Stromal cell of bone marrow (primary cell): ENCODE measurements around the gene MFAP4.
"Not testable (repeated sequence)": the region's sequence is repeated elsewhere in the genome, so short reads cannot be mapped to it uniquely, and the experiment has no call there.

ENCODE experiments used
- DNase-seq: peaks from one replicate; pipeline ENCODE4 v3.0.0-alpha.2; 2012; ENCODE audit warnings: low read depth

MFAP4 gene

DNA sequence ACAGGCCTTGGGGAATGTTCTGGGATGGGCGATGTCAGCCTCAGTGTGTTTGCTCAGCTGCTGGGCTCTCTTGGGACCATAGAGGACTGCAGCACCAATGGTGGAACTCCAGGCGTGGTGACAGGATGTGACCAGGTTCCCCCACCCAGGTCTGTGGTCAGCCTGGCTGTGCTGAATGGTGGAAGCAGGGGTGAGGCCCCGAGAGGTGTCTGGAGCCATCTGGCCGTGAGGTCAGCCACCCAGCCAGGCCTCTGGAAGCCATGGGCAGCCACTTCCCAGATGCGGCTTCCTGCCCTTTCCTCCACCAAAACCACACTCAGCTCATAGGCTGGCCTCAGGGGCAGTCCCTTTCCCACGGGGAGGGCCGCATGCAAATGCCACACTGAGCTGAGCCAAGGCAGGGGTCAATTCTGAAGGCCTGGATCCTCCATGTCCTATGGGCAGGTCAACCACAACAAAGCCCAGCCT is 16.5 kb downstream of the MFAP4 start:
- DNase-seq = no peak

DNA sequence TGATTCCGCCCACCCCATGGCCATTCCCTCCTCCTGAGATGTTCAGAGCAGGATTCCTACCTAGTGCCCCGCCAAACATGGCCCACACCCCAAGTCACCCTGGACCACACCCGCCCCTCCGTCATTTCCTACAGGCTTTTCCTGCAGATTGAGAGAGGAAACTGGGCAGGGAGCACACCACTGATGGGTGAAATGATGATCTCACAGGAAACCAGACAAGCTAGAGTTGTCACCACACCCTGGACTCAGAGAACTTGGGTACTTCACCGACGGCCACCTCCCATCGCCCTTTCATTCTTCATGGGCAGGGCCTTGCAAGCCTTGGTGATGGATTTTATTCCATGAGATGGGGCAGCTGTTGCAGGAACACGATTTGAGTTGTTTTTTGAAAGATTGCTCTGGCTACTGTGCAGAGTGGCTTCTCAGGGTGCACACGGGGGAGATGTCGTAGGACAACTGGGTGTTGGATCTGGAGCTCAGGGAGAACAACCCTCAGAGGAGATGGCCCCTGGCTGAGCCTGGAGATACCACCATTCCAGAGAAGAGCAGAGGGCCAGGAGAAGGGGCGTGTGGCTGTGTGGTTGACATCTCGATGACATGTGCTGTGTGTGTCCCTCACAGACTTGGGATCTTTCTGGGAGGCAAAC is 17.0 kb downstream of the MFAP4 start:
- DNase-seq = no peak

DNA sequence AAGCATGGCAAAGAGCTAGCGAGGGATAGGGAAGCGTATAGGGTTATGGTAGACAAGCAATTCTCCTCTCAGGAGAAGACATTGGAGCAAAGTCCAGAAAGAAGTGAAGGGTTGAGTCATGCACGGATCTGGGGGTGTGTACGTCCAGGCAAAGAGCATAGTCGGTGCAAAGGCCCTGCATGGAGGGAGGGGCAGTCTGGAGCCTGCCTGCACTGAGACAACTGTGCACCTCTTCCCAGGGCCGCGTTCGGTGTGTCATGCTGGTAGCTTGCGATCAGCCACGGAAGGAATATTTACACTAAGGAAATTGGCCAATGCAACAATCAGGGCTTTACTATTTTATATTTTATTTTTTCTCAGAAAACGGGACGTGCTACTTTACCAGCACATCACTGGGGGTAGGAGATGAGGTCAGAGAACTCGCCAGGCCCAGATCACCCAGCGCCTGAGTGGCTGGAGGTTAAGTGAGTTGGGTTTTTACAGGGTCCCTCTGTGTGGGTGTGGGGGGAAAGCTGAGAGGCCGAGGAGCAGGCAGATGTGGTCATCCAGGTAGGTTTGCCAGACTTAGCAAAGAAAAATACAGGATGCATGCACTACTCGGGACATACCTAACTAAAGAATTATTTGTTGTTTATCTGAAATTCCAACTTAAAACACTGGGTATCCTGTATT is 17.7 kb downstream of the MFAP4 start:
- DNase-seq = no peak

DNA sequence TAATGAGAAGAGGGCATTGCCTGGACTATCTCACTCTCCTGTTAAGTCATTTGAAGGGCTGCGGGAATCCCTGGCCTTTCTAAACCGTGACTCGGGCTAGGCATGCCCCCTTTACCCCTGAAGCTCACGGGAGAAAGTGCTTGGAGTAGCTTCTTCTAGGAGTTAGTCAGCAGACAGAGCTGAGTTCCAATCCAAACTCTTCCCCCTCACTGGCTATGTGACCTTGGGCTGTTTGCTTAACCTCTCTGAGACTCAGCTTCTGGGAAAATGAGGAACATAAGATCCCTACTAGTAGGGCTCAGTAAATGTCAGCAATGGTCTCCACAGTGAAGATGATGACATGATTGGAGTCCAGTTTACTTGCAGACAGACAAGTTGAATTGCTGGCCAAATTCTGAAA is 18.8 kb downstream of the MFAP4 start:
- no peak for DNase-seq

DNA sequence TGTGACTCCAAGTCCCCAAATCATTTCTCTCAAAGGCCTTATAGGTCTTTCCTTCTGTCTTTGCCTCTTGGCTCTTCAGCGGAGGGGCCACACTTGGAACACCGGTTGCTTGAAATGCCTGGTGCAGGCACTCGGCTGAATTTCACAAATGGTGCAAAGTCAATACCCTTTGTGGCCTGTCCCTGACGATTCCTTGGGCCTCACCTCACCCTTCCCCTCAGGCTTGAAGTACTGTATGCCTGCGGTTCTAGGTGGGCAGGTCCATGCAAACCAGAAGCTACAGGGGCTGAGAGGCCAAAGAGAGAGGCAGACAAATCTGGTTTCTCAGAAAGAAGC is 20.4 kb downstream of the MFAP4 start:
- DNase-seq = no peak

DNA sequence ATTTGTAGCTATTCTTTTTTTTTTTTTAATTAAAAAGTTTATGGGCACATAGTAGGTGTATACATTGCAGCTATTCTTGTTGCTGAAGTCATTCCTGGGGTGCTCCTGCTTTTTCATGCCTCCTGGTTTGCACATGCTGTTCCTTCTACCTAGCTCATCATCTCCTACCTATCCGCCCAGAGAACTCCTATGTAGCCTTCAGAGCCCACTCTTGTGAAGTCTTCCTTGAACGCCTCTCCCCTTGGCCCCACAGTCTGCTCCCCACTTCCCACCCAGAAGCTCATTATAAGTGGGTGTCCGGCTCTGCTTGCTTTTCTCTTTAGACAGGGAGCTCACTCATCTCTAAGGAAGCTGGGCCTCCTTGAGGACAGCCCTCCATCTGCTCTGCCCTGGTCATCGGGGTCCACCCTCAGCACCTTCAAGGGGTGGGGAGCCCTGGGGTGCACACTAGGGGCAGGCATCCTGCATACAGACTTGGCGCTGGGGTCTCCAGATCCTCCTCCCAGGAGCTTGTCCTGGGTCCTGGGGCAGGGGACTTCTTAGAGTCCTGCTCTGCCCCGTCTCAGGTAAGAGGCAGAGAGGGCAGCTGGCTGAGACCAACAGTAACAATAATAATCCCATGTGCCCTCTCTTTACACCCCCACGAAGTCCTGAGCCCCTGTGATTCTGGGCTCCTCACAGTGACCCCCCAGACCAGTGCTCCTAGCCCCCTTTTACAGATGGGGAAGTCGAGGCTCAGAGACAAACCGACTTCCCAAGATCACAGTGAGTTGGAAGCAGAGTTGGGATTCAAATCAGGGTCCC is 21.0 kb downstream of the MFAP4 start:
- DNase-seq = no peak

DNA sequence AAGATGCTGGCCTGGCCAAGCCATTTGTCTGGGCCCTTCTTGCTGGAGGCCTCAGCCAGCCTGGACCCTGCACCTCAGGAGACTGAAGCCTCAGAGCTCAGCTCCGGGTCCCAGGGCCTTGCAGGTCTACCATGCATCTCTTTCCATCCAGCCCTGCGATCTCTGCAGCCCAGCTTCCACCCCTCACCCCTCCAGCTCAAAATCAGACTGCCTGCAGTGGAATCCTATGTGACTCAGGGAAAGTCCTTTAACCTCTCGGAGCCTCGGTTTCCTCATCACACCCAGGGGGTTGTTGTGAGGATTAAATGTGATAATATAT is 21.5 kb downstream of the MFAP4 start:
- no peak for DNase-seq

DNA sequence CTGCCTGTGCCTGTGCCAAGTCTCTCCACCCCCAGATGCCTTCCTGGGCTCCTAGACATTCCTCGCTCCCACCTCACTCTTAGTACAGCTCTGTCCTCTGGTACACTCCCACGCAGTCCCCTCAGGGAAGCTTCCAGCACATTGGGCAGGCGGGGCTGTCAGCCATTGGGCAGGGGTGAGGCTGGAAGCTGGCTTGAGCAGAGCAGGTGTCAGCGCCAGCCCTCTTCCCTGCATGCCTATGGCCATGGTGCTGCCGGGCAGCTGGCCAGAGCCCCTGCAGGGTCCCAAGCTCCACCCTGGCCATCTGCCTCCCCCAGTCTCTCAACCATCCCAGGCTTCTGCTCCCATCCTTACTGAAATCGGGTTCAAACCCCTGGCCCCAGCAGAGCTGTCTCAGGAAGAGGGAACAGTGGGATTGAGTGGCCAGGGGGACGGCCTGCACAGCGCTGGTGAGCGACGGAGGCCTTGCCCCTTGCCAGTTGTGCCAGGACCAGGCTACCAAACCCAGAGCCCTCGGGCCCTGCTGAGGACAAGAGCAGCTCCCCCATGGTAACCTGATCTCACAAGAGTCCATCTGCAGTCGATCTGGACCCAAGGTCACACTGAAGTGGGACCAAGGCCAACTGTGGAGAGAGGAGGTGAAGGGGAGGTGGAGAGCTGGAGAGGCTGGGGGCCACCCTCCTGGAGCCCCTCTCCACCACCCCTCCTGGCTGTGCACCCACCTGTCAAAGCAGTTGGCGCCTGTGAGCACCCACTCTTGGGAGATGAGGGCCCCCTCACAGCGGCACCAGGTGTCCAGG is 22.1 kb downstream of the MFAP4 start:
- no peak for DNase-seq

DNA sequence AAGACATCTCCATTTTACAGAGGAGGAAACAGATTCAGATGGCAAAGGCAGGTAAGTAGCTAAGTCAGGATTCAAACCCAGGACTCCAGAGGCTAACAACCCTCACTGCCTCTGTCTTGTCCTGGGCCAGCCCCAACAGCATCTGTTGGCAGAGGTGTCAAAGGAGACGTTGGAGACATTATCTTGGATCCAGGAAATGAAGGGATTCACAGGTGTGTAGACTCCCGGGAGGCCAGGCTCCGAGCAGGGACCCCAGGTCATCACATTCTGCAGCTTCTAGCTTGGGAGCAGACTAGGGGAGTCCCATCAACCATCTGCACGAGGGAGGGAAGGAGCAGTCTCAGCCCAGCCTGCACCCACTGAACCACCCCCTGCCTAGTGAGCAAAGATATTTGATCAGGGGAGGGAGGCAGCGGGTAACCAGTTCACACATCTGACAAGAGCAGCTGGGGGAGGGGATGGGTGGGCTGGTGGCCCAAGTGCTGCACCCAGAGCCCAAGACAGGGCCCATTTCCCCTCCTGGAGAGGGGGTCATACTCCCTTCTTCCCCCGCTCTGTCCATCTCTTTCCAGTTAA is 23.4 kb downstream of the MFAP4 start:
- DNase-seq = no peak

DNA sequence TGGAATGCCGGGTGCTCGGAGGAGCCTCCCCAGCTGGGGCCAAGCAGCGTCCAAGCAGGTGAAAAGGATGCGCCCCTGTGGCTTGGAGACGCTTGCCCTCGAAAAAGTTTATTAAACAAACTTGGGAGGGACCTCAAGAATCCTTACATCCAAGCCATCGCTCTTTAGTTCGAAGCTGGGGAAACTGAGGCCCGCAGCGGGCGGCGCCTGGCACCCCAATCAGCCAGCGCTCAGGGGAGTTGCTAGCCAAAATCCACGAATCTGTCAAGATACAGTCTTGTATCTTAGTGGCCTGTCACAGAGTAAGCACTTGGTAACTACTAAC is 23.9 kb downstream of the MFAP4 start:
- no peak for DNase-seq

DNA sequence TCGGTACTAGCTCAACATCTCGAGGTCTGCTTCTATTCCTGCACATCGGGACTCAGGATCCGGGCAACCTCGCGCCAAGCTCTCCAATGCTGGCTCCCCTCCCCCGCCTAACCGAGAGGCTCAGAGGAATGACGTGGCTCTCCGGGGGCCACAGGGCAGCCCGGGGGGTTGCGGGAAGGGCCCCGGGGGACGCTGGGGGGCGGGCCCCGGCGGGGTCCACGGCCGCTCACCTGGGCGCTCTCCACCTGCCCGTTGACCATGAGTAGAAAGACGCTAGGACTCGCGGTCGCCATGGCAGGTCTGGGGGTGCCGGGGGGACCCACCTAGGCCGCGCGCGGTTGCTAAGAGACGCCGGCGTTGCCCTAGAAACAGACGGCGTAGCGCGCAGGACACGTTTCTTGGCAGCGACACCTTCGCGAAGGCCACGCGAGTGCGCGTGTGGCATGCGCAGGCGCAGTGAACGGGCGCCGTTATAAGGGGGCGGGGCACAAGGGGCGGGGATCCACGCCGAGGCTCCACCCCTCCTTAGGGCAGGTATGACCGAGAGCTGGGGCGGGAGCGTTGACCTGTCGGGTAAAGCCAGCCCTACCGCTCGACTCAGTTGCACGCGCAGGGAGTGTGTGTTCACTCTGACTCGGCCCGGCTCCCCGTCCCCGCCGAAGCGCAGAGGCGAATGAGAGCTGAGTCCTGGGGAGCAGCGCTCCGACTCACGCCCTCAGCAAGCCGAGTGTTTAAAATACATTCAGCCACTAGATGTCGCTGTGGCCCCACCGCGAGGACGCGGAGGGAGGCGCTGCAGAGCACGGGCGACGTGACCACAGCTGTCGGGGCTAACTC is 24.5 kb downstream of the MFAP4 start, which contains the start of gene B9D1:
Gene B9D1 (minus strand): TSS at position 447 of the 837 bp plus-strand sequence. CDS start 154 bp downstream, at position 293.
- DNase-seq = peak; percentile 71

DNA sequence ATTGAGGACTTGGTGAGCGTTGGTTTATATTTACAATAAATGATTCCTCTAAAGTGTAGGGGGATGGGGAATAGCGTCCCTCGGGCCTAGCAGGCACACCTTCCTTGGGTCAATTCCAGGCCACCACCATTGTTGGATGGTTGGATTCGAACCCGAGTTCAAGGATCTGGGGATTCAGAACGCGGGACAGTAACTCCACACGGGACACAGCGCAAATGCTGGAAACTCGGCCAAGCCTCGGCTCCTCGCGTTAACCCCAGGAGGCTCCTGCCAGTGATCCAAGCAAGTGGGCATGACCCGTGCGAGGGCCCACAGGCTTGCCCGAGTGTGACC is 25.1 kb downstream of the MFAP4 start:
- no peak for DNase-seq

DNA sequence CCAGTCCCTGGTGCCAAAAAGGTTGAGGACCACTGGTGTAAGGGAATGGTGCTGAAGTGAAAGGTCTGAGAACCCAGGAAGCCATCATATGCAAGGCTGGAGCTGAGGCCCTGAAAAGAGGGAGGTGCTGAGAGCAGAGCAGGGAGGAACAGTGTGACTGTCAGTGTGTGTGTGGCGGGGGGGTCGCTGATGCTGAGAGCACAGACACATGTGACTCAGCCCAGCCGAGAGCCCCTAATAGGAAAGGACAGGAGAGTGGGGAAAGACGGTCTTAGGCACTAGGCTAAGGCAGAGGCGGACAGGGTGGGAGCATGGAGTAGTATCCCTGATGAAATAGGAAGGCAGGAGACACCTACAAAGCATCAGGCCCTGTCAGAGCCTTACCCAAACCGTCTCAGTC is 25.7 kb downstream of the MFAP4 start:
- DNase-seq = no peak

DNA sequence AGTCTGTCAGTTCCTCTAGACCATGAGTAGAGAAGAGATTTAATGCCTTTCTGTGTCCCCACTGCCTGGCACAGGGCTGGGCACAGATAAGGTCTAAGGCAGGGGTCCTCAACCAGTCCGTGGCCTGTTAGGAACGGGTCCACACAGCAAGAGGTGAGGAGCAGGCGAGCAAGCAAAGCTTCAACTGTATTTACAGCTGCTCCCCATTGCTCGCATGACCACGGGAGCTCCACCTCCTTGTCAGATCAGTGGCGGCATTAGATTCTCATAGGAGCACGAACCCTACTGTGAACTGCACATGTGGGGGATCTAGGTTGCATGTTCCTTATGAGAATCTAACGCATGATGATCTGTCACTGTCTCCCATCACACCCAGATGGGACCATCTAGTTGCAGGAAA is 26.2 kb downstream of the MFAP4 start:
- DNase-seq = no peak

DNA sequence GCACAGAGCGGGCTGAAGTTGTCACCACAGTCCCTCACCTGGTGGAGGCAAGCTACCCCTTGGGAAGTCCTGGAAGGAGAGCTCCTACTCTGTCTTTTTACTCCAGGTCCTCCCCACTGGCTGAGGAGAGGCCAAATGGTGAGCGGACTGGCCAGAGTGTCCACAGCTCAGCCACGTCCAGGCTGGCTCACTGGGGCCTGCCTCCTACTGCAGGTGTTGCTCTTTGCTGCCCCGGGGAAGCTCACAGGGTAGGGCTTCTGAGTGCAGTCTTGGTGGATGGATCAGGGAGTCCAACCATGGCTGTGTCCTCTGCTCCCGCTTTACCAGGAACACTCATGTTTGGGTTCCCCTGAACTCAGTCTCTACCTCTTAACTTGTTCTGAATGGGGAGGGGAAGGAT is 27.1 kb downstream of the MFAP4 start:
- DNase-seq = no peak

DNA sequence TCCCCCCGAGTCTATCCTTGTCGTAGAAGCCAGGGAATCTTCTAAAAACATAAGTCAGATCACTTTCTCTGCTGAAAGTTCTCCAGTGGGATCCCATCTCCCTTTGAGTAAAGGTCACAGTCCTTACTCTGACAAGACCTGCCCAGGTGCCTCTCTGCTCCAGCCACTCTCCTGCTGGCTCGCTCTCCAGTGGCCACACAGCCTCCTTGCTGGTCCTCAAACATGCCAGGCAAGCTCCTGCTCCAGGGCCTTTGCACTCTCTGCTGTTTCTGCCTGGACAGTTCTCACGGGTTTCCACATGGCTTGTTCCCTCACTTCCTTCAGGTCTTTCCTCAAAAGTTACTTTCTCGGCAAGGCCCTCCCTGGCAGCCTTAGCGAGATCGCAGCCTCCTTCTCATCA is 27.8 kb downstream of the MFAP4 start:
- DNase-seq = no peak

DNA sequence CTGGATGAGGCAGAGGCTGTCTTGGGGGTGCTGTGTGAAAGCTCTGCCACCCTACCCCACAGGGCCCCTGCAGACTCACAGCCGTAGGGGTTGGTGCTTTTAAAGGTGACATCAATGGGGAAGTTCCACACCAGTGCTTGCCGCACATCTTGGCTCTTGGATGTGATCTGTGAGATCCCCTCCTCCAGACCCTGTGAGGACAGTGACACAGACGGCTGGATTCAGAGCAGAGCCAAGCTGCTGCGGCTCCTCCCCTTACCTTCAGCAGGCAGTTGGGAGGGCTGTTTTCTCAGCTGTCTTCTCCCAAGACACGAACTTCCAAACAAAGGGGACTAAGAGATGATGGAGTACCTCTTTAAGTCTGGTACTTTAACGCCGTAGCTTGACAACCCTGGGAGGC is 29.2 kb downstream of the MFAP4 start:
- DNase-seq = no peak

DNA sequence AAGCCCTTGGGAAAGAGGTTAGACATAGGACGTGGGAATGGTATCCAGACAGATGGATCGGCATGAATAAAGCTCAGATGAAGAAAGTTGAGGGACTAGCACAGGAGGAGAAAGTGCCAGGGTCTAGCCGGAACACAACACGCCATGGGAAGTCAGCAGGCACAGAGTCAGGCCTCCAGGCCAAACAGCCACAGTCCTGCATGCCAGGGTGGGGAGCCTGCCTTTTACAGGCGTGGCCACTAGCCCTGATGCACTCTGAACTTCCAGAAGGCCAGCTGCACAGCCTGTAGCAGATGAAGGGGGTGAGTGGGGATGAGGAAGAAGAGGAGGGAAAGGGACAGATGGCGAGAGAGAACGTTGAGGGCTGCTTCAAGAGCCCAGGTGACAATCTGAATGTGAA is 29.6 kb downstream of the MFAP4 start:
- DNase-seq = no peak

DNA sequence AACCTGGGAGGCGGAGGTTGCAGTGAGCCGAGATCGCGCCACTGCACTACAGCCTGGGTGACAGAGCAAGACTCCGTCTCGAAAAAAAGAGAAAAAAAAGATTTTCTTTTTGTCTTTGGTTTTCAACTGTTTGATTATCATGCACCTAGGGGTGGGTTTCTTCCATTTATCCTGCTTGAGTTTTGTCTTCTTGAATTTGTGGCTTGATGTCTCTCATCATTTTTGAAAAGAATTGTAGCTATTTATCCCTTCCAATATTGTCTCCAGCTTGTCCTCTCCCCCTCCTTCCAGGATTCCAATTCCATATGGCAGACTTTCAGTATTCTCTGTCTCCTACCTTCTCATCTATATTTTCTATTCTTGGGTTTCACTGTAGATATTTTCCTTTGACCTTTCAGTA is 32.2 kb downstream of the MFAP4 start:
- DNase-seq = no peak

DNA sequence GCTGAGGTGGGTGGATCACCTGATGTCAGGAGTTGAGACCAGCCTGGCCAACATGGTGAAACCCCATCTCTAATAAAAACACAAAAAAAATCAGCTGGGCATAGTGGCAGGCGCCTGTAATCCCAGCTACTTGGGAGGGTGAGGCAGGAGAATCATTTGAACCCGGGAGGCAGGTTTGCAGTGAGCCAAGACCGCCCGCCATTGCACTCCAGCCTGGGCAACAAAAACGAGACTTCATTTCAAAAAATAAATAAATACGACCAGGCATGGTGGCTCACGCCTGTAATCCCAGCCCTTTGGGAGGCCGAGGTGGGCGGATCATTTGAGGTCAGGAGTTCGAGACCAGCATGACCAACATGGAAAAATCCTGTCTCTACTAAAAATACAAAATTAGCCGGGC is 33.6 kb downstream of the MFAP4 start:
- DNase-seq = not testable (repeated sequence)

DNA sequence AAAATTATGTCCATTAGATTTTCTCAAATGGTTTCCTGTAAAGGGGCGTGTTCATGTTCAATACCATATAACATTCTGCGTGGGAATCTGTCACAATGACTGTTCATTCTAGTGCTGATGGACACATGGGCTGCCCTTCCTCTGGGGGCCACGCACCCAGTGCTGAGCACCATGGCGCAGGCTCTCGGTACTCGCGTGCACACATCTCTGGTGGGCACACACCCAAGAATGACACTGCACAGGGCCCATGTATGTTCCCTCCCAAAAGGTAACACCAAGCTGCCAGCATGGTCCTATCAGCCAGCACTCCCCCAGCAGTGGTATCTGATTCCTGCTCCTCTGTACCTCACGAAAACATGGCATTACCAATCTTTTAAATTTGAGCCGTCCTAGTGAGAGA is 38.2 kb downstream of the MFAP4 start:
- no peak for DNase-seq
